Breast epithelium (tissue), 4 donors: ENCODE data around the gene TMEM245. TPM values are rescaled to one million over a fixed set of nuclear protein-coding genes. Genes with fewer than 3 reads are reported as not detected.

ENCODE experiments used
- DNase-seq, 2 donors: peaks; one replicate each; pipeline ENCODE4 v3.0.0-alpha.2; 2019; ENCODE audit warnings: low spot score in 2 of 2
- H3K27ac ChIP-seq, 2 donors: fragments of 200-600 bp; sonication (generic) in 1 of 2; one replicate each; pipeline ENCODE4 v1.5.1; 2016 to 2019; ENCODE audit warnings: mild to moderate bottlenecking in 1 of 2
- H3K27me3 ChIP-seq, 2 donors: fragments of 200-600 bp; sonication (generic) in 1 of 2; one replicate each; pipeline versions ENCODE4 v1.5.1 to v1.6.0; 2017 to 2019; ENCODE audit warnings: control low read depth in 1 of 2, mild to moderate bottlenecking in 1 of 2
- H3K36me3 ChIP-seq: fragments of 200-600 bp; one replicate; pipeline ENCODE4 v1.5.1; 2019
- H3K4me1 ChIP-seq, 2 donors: fragments of 200-600 bp; sonication (generic); one replicate each; pipeline ENCODE4 v1.5.1; 2016 to 2019; ENCODE audit warnings: control low read depth in 1 of 2
- H3K4me3 ChIP-seq, 3 donors: fragments of 200-600 bp; sonication (generic); 1 replicate in 2 of 3; 2 replicates in 1 of 3; pipeline ENCODE4 v1.5.1; 2016 to 2019; ENCODE audit warnings: mild to moderate bottlenecking in 3 of 3, moderate library complexity in 2 of 3
- H3K9me3 ChIP-seq, 2 donors: fragments of 200-600 bp; sonication (generic) in 1 of 2; one replicate each; pipeline ENCODE4 v1.5.1; 2016 to 2019; ENCODE audit warnings: control low read depth in 1 of 2
- CTCF ChIP-seq, 3 donors: fragments of 450-650 bp; IDR thresholded peaks; one replicate each; pipeline ENCODE4 v1.5.1; 2016 to 2017; ENCODE audit warnings: antibody characterized with exemption in 3 of 3, mild to moderate bottlenecking in 3 of 3, moderate library complexity in 3 of 3
- POLR2A ChIP-seq: fragments of 450-650 bp; IDR thresholded peaks from one replicate; pipeline ENCODE4 v1.6.1; 2016; ENCODE audit warnings: antibody characterized with exemption, mild to moderate bottlenecking, moderate library complexity
- POLR2AphosphoS5 ChIP-seq, 3 donors: sonication (generic); formaldehyde crosslinking; IDR thresholded peaks; one replicate each; pipeline ENCODE4 v1.6.1; 2017; ENCODE audit warnings: antibody characterized with exemption in 3 of 3
- intact Hi-C: fragments of 100-400 bp; cut with DNase I; formaldehyde crosslinking; loops from one replicate; pipeline ENCODE4 v1.15.1; 2023; ENCODE audit warnings: low total_unique reads
- total RNA-seq, 3 donors: library from RNA; depleted of rRNA; stranded (reverse); fragments of >200 nt; gene quantifications; one replicate each; pipeline ENCODE4 v1.1.0, GENCODE V29; 2016

Gene TMEM245
- total RNA-seq, 3 donors from 2014 or later, result 47.5 to 95.7 (median 74.9) TPM

GRCh38 chr9:109092587-109092986 lies 27.2 kb downstream of the TMEM245 start:
- intact Hi-C loops, result no loop called here
- Histone ChIP-seq H3K36me3 (no peaks in the 10 kb centered on the region), H3K4me3 (no peak overlapping the region), H3K27ac (no peak overlapping the region), H3K27me3 (no peaks in the 10 kb centered on the region), H3K4me1 (peaks cover 0 to under 1% of the 10 kb centered on the region in 2 donors), H3K9me3 (no peaks in the 10 kb centered on the region)
- TF ChIP-seq POLR2AphosphoS5 (IDR thresholded peaks at IDR 0.05), result no peak
- TF ChIP-seq POLR2A, result no peak
- TF ChIP-seq CTCF (IDR thresholded peaks at IDR 0.05), result no peak
- DNase-seq, result no peak

GRCh38 chr9:109092051-109092580 lies 27.6 kb downstream of the TMEM245 start:
- DNase-seq, result no peak
- intact Hi-C loops, result no loop called here
- TF ChIP-seq POLR2A (no peak), CTCF (IDR thresholded peaks at IDR 0.05) (no peak), POLR2AphosphoS5 (IDR thresholded peaks at IDR 0.05) (no peak)
- no peak overlapping the region for H3K4me3 ChIP-seq
- H3K9me3 ChIP-seq, result no peaks in the 10 kb centered on the region
- H3K36me3 ChIP-seq, result no peaks in the 10 kb centered on the region
- H3K27me3 ChIP-seq, result no peaks in the 10 kb centered on the region
- H3K27ac ChIP-seq, result no peak overlapping the region
- H3K4me1 ChIP-seq, result no peaks in the 10 kb centered on the region

- TF ChIP-seq POLR2AphosphoS5 (IDR thresholded peaks at IDR 0.05) (no peak), POLR2A (no peak), CTCF (IDR thresholded peaks at IDR 0.05) (no peak)
- Histone ChIP-seq H3K27ac (no peak overlapping the region), H3K4me1 (no peaks in the 10 kb centered on the region), H3K36me3 (no peaks in the 10 kb centered on the region), H3K4me3 (no peak overlapping the region), H3K9me3 (no peaks in the 10 kb centered on the region), H3K27me3 (no peaks in the 10 kb centered on the region)
- intact Hi-C loops, result no loop called here
- no peak for DNase-seq
These were observed 31.5 kb downstream of the TMEM245 start for GRCh38 chr9:109088221-109088620.

- Histone ChIP-seq H3K36me3 (no peaks in the 10 kb centered on the region), H3K4me1 (no peaks in the 10 kb centered on the region), H3K27me3 (no peaks in the 10 kb centered on the region), H3K4me3 (no peak overlapping the region), H3K9me3 (no peaks in the 10 kb centered on the region), H3K27ac (no peak overlapping the region)
- intact Hi-C loops, result no loop called here
- TF ChIP-seq POLR2A (no peak), CTCF (IDR thresholded peaks at IDR 0.05) (no peak), POLR2AphosphoS5 (IDR thresholded peaks at IDR 0.05) (no peak)
- no peak for DNase-seq
These were observed 32.0 kb downstream of the TMEM245 start for GRCh38 chr9:109087795-109088194.

- Histone ChIP-seq H3K27me3 (no peaks in the 10 kb centered on the region), H3K9me3 (no peaks in the 10 kb centered on the region), H3K36me3 (no peaks in the 10 kb centered on the region), H3K4me3 (no peak overlapping the region), H3K27ac (no peak overlapping the region), H3K4me1 (no peaks in the 10 kb centered on the region)
- DNase-seq, result no peak
- intact Hi-C loops, result no loop called here
- TF ChIP-seq POLR2AphosphoS5 (IDR thresholded peaks at IDR 0.05) (no peak), POLR2A (no peak), CTCF (IDR thresholded peaks at IDR 0.05) (no peak)
These were observed 33.5 kb downstream of the TMEM245 start for GRCh38 chr9:109086221-109086620.
